ENCODE results near the gene SLC10A7. TPM values are rescaled to one million over a fixed set of nuclear protein-coding genes. Genes with fewer than 3 reads are reported as not detected.

The SLC10A7 gene
- total and polyA plus RNA-seq, 9 of the 15 experiments (the other 6 are each of a cell fraction or from before 2014, with no cell fraction given): 6.4 to 22.8 (median 16.1) TPM

DNA sequence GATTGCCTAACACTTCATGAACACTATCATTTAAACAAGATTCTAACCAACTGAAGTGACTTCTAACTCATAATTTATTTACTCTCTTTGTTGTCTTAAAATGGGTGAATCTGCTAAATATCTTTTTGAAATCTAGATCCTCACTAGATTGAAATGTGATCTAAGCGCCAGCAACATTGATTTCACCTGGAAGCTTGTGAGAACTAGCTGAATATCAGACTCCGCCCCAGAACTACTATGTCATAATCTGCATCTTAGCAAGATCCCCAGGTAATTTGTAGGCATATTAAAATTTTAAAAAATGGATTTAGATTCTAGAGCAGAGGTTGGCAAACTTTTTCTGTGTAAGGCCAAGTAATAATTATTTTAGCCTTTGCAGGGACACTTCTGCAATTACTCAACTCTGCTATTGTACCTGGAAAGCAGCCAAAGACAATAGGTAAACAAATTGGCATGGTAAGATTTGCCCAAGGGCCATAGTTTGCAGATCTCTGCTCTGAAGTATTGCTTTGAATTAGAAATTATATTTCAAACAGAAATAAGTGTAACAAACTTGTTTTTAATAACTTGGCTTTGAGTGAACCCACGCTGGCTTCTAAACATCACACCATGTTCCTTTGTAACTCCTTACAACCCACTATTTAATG lies 185.9 kb downstream of the SLC10A7 start:
- in situ Hi-C loops (cut with MboI): loop anchor here (10.0 kb wide), 1 partner anchor 579 kb away; no protein-coding TSS in a partner anchor
- ATAC-seq: no peak
- no TSS peak for BruUV-seq (replicated peaks)
- H4K20me1 ChIP-seq (replicated peaks; ENCODE audit: control insufficient read depth, insufficient read depth, low read length): no peaks in the 10 kb centered on the region
- DNase-seq (ENCODE audit: extremely low read depth in 1 of 4, low spot score in 3 of 4): no peak
- H3K27me3 ChIP-seq (ENCODE audit: control insufficient read depth in 2 of 2, insufficient read depth in 2 of 2, low read length in 2 of 2): no peaks in the 10 kb centered on the region
- WGBS (ENCODE audit: insufficient coverage, low coverage, missing lambda C conversion rate): 66% methylated on average over 3 of the region's 3 CpGs
- no peak overlapping the region for H3K4me3 ChIP-seq
- H3K36me3 ChIP-seq (ENCODE audit: control insufficient read depth, insufficient read depth, low read length): no peaks in the 10 kb centered on the region
- no peak for FAIRE-seq
- no peak overlapping the region for H2AFZ ChIP-seq (ENCODE audit: low read depth, low read length)
- ChIA-PET CTCF (ENCODE audit: low intra/inter-chr PET ratio) (no interaction called here), POLR2A (no interaction called here)
- 0 out of 5 replicates have a peak, but pooled peaks cover 0 to 6% of the 10 kb centered on the region in 2 experiments for H3K4me1 ChIP-seq (replicated peaks in 1 of 2; ENCODE audit: control insufficient read depth in 2 of 2, insufficient read depth in 2 of 2, low read length in 2 of 2)
- H3K79me2 ChIP-seq (ENCODE audit: control insufficient read depth, insufficient read depth, low read length): no peaks in the 10 kb centered on the region
- H3K27ac ChIP-seq (ENCODE audit: extremely low read depth, low read depth, low read length): no peak overlapping the region
- H3K9ac ChIP-seq (ENCODE audit: insufficient read depth in 1 of 2, low read depth in 2 of 2, low read length in 2 of 2): no peak overlapping the region
- H3K4me2 ChIP-seq (ENCODE audit: insufficient read depth, low read length): no peak overlapping the region
- intact Hi-C loops (cut with micrococcal nuclease): no loop called here
- H3K9me3 ChIP-seq (replicated peaks; ENCODE audit: control insufficient read depth, insufficient read depth, low read depth, low read length): no peaks in the 10 kb centered on the region
- no peaks in the 10 kb centered on the region for H3K9me1 ChIP-seq (ENCODE audit: control insufficient read depth, insufficient read depth, low read length)
- TF ChIP-seq, protein P1, sequence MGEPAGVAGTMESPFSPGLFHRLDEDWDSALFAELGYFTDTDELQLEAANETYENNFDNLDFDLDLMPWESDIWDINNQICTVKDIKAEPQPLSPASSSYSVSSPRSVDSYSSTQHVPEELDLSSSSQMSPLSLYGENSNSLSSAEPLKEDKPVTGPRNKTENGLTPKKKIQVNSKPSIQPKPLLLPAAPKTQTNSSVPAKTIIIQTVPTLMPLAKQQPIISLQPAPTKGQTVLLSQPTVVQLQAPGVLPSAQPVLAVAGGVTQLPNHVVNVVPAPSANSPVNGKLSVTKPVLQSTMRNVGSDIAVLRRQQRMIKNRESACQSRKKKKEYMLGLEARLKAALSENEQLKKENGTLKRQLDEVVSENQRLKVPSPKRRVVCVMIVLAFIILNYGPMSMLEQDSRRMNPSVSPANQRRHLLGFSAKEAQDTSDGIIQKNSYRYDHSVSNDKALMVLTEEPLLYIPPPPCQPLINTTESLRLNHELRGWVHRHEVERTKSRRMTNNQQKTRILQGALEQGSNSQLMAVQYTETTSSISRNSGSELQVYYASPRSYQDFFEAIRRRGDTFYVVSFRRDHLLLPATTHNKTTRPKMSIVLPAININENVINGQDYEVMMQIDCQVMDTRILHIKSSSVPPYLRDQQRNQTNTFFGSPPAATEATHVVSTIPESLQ (CRISPR knock-in tag; IDR thresholded peaks at IDR 0.05): no peak
- TF ChIP-seq ZNF174 (CRISPR knock-in tag; IDR thresholded peaks at IDR 0.05) (no peak), SAFB (IDR thresholded peaks at IDR 0.05; ENCODE audit: borderline replicate concordance, low read depth, low read length) (no peak), SP2 (IDR thresholded peaks at IDR 0.05; ENCODE audit: extremely low read depth, low read depth, low read length, poor library complexity, severe bottlenecking) (no peak), ZNF668 (CRISPR knock-in tag; IDR thresholded peaks at IDR 0.05) (no peak), NR3C1 (CRISPR knock-in tag; IDR thresholded peaks at IDR 0.05) (no peak)
- TF ChIP-seq, protein P2, sequence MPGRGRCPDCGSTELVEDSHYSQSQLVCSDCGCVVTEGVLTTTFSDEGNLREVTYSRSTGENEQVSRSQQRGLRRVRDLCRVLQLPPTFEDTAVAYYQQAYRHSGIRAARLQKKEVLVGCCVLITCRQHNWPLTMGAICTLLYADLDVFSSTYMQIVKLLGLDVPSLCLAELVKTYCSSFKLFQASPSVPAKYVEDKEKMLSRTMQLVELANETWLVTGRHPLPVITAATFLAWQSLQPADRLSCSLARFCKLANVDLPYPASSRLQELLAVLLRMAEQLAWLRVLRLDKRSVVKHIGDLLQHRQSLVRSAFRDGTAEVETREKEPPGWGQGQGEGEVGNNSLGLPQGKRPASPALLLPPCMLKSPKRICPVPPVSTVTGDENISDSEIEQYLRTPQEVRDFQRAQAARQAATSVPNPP (IDR thresholded peaks at IDR 0.05; ENCODE audit: borderline replicate concordance, insufficient read depth, insufficient read length): no peak
- TF ChIP-seq, protein P3, sequence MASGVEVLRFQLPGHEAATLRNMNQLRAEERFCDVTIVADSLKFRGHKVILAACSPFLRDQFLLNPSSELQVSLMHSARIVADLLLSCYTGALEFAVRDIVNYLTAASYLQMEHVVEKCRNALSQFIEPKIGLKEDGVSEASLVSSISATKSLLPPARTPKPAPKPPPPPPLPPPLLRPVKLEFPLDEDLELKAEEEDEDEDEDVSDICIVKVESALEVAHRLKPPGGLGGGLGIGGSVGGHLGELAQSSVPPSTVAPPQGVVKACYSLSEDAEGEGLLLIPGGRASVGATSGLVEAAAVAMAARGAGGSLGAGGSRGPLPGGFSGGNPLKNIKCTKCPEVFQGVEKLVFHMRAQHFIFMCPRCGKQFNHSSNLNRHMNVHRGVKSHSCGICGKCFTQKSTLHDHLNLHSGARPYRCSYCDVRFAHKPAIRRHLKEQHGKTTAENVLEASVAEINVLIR (CRISPR knock-in tag; IDR thresholded peaks at IDR 0.05): no peak
- TF ChIP-seq, protein P4, sequence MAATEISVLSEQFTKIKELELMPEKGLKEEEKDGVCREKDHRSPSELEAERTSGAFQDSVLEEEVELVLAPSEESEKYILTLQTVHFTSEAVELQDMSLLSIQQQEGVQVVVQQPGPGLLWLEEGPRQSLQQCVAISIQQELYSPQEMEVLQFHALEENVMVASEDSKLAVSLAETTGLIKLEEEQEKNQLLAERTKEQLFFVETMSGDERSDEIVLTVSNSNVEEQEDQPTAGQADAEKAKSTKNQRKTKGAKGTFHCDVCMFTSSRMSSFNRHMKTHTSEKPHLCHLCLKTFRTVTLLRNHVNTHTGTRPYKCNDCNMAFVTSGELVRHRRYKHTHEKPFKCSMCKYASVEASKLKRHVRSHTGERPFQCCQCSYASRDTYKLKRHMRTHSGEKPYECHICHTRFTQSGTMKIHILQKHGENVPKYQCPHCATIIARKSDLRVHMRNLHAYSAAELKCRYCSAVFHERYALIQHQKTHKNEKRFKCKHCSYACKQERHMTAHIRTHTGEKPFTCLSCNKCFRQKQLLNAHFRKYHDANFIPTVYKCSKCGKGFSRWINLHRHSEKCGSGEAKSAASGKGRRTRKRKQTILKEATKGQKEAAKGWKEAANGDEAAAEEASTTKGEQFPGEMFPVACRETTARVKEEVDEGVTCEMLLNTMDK (IDR thresholded peaks at IDR 0.05; ENCODE audit: borderline replicate concordance, insufficient read depth, low read depth, low read length, poor library complexity, severe bottlenecking): no peak

Data from K562 (cell line).